Measurements from ENCODE around the gene HOXB7. TPM values are rescaled to one million over a fixed set of nuclear protein-coding genes. Genes with fewer than 3 reads are reported as not detected.

Gene HOXB7
- total RNA-seq, 1 experiment from 2014 or later, result 28.2 TPM

DNA sequence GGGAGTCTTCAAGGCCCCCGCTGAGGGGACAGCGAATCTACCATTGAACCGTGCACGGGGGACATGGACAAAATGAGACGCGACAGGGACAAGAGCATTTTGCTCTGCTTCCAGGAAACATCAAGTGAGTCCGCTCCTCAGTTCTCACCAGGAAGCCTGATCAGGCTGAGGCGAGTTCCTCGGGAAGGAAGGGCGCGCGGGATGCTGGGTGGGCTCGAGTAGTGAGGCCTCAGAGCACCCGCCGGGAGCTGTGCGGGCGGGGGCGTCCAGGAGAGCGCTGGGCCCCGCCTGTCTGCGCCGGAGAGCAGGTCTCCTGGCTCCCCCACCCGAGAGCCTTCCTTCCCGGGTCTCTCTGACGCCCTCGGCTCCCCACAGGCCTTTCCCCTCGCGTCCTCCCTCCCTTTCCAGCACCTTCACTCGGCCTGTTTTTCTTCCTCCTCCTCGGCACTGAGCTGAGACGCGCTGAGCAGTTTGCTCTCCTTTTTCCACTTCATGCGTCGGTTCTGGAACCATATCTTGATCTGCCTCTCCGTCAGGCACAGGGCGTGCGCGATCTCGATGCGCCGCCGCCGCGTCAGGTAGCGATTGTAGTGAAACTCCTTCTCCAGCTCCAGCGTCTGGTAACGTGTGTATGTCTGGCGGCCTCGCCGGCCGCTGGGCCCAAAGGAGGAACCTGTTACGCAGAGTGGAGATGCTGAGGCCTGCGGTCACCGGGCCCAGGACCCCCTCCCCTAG is 14.7 kb downstream of the HOXB7 start:
- H3K9me2 ChIP-seq (ENCODE audit: insufficient read depth), result no peaks in the 10 kb centered on the region
- TF ChIP-seq EZH2 (IDR thresholded peaks at IDR 0.05; ENCODE audit: low read depth), result no peak
- TF ChIP-seq, protein P1, sequence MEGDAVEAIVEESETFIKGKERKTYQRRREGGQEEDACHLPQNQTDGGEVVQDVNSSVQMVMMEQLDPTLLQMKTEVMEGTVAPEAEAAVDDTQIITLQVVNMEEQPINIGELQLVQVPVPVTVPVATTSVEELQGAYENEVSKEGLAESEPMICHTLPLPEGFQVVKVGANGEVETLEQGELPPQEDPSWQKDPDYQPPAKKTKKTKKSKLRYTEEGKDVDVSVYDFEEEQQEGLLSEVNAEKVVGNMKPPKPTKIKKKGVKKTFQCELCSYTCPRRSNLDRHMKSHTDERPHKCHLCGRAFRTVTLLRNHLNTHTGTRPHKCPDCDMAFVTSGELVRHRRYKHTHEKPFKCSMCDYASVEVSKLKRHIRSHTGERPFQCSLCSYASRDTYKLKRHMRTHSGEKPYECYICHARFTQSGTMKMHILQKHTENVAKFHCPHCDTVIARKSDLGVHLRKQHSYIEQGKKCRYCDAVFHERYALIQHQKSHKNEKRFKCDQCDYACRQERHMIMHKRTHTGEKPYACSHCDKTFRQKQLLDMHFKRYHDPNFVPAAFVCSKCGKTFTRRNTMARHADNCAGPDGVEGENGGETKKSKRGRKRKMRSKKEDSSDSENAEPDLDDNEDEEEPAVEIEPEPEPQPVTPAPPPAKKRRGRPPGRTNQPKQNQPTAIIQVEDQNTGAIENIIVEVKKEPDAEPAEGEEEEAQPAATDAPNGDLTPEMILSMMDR (conservative IDR thresholded peaks at IDR 0.05), result no peak
- intact Hi-C loops (cut with micrococcal nuclease; ENCODE audit: unreplicated experiment), result no loop called here
- H3K79me2 ChIP-seq (ENCODE audit: low read depth), result peaks cover 46% of the 10 kb centered on the region
- ChIA-PET POLR2A (ENCODE audit: unreplicated experiment) (no interaction called here), CTCF (no interaction called here)
- H3K4me1 ChIP-seq (replicated peaks; ENCODE audit: insufficient read depth), result no peaks in the 10 kb centered on the region
- peaks cover 7% of the 10 kb centered on the region for H3K36me3 ChIP-seq (ENCODE audit: low read depth)
- no peaks in the 10 kb centered on the region for H3K9me3 ChIP-seq (ENCODE audit: insufficient read depth, low read depth)
- DNase-seq, result no peak
- no peak overlapping the region for H2AFZ ChIP-seq
- H3K4me2 ChIP-seq, result no peak overlapping the region
- no peaks in the 10 kb centered on the region for H3K27me3 ChIP-seq (ENCODE audit: insufficient read depth, low read depth)
- no peak overlapping the region for H3K4me3 ChIP-seq
- H3F3A ChIP-seq (ENCODE audit: insufficient read depth, low read depth), result 0 out of 2 replicates have a peak, but pooled peaks cover 5% of the 10 kb centered on the region
- no peak overlapping the region for H3K27ac ChIP-seq
- H4K20me1 ChIP-seq (ENCODE audit: insufficient read depth), result peaks cover 27% of the 10 kb centered on the region
- BruUV-seq (replicated peaks), result no TSS peak

DNA sequence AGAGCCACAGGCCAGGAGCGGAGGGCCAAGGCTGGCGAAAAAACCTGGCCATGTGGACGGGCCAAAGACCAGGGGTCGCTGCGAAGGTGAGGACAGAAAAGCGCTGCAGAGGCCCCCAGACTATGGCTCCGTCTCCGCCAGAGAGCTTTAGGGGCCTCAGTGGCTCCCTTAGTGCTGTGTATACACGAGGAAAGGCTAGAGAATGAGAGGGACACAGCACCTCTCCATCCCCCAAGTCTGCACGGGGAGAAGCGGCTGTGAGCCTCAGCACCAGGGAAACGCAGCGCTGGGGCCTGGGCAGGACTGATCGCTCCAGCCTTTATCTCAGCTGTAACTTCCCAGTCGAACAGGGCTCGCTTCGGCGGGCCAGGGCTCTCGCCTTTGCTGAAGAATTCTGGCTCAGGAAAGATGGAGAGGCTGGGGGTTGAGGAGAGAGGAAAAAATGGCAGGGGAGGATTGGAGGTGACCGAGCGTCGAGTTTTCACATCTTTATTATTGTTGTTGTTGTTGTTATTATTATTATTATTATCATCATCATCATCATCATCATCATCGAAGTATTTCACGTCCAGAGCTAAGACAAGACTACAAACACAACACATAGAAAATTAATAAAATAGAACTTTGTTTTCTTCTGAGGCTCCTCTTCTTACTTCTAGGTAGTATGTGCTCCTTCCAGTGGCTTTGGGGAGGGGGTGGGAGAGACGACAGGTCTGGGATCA is 15.4 kb downstream of the HOXB7 start:
- CTCF ChIA-PET, result no interaction called here
- POLR2A ChIA-PET (ENCODE audit: unreplicated experiment), result no interaction called here
- no peak overlapping the region for H3K4me2 ChIP-seq
- TF ChIP-seq EZH2 (IDR thresholded peaks at IDR 0.05; ENCODE audit: low read depth), result no peak
- TF ChIP-seq, protein P1 (conservative IDR thresholded peaks at IDR 0.05), result no peak
- H3K27ac ChIP-seq, result no peak overlapping the region
- H3K4me1 ChIP-seq (replicated peaks; ENCODE audit: insufficient read depth), result no peaks in the 10 kb centered on the region
- peaks cover 20% of the 10 kb centered on the region for H4K20me1 ChIP-seq (ENCODE audit: insufficient read depth)
- H2AFZ ChIP-seq, result no peak overlapping the region
- H3K4me3 ChIP-seq, result no peak overlapping the region
- 0 out of 2 replicates have a peak, but pooled peaks cover 5% of the 10 kb centered on the region for H3F3A ChIP-seq (ENCODE audit: insufficient read depth, low read depth)
- no peaks in the 10 kb centered on the region for H3K27me3 ChIP-seq (ENCODE audit: insufficient read depth, low read depth)
- peaks cover 38% of the 10 kb centered on the region for H3K79me2 ChIP-seq (ENCODE audit: low read depth)
- no peaks in the 10 kb centered on the region for H3K9me3 ChIP-seq (ENCODE audit: insufficient read depth, low read depth)
- intact Hi-C loops (cut with micrococcal nuclease; ENCODE audit: unreplicated experiment), result no loop called here
- H3K36me3 ChIP-seq (ENCODE audit: low read depth), result peaks cover 7% of the 10 kb centered on the region
- DNase-seq, result no peak
- BruUV-seq (replicated peaks), result no TSS peak
- H3K9me2 ChIP-seq (ENCODE audit: insufficient read depth), result no peaks in the 10 kb centered on the region

DNA sequence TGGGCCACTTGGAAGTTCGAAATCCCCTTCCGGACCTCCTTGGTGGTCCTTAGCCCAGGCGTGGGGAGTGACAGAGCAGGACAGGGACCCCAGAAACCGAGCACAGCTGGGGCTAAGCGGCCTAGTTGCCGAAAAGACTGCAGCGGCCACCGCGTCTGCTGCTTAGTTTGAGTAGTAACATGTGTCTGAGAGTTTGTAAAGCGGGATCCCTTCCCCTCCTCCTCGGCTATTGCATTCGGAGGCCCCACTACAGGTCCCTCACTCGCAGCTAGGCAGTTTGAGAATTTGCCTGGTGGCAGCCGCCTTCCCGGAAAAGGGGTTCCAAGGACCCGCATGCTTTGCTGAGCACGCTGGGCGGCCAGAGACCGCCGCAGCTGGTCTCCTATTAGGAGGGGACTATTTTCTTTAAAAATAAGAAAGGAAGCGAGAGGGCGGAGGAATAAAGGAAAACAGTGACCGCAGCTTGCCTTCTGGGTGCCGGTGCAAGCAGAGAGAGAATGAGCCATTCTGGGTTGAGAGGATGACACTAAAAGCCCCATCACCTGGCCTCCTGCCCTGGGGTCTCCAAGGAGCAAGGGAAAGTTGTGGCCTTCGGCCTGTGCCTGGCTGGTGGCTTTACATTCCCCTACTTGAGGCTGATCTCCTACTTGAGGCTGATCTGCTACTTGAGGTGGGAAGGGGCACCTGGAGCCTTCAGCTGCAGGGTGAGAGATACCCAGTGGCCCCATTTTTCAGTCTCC is 16.1 kb downstream of the HOXB7 start:
- Histone ChIP-seq H3K9me2 (ENCODE audit: insufficient read depth) (no peaks in the 10 kb centered on the region), H3K36me3 (ENCODE audit: low read depth) (peaks cover 7% of the 10 kb centered on the region), H2AFZ (no peak overlapping the region), H3K4me1 (replicated peaks; ENCODE audit: insufficient read depth) (no peaks in the 10 kb centered on the region), H3F3A (ENCODE audit: insufficient read depth, low read depth) (0 out of 2 replicates have a peak, but pooled peaks cover 5% of the 10 kb centered on the region), H3K9me3 (ENCODE audit: insufficient read depth, low read depth) (no peaks in the 10 kb centered on the region), H3K79me2 (ENCODE audit: low read depth) (peaks cover 31% of the 10 kb centered on the region), H3K4me3 (no peak overlapping the region), H3K27ac (no peak overlapping the region), H3K4me2 (no peak overlapping the region), H4K20me1 (ENCODE audit: insufficient read depth) (peaks cover 13% of the 10 kb centered on the region), H3K27me3 (ENCODE audit: insufficient read depth, low read depth) (no peaks in the 10 kb centered on the region)
- DNase-seq, result no peak
- intact Hi-C loops (cut with micrococcal nuclease; ENCODE audit: unreplicated experiment), result no loop called here
- BruUV-seq (replicated peaks), result no TSS peak
- POLR2A ChIA-PET (ENCODE audit: unreplicated experiment), result no interaction called here
- CTCF ChIA-PET, result interaction anchor here (0.6 kb wide), 1 partner anchor 435 kb away, joined by 10 read pairs; no protein-coding TSS in a partner anchor
- TF ChIP-seq, protein P1 (conservative IDR thresholded peaks at IDR 0.05), result no peak
- TF ChIP-seq EZH2 (IDR thresholded peaks at IDR 0.05; ENCODE audit: low read depth), result no peak
